Measurements from ENCODE around the gene CDC6.

DNA sequence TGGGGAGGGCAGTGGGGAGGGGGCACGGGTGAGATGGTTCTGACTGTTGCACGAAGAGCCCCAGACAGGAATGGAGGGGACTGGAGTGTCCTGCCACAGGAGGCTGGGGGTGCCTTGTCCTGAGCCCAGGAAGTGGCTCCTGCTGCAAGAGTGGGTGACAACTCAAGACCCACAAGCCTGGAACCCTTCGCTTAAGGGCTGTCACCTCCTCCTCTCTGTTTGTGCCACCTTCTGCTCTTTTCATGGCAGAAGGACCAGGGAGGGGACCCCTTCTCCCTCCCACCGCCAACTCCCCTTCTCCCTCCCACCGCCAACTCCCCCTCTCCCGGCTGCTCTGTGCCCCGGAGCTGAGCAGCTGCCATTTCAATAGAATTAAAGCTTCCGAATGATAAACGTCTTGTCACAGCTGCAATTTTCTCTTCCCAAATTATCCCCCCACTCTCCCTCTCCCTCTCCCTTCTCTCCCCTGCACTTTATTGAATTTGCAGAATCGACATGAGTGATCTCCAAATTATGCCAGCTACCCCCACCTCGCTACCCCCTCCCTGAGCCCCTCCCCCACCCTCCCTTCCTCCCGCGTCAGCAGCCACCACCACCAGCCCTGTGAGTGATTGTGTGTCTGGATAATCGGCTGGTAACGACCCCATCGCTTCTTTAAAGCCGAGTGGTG is 63.1 kb downstream of the CDC6 start:
- TF ChIP-seq, protein P1, sequence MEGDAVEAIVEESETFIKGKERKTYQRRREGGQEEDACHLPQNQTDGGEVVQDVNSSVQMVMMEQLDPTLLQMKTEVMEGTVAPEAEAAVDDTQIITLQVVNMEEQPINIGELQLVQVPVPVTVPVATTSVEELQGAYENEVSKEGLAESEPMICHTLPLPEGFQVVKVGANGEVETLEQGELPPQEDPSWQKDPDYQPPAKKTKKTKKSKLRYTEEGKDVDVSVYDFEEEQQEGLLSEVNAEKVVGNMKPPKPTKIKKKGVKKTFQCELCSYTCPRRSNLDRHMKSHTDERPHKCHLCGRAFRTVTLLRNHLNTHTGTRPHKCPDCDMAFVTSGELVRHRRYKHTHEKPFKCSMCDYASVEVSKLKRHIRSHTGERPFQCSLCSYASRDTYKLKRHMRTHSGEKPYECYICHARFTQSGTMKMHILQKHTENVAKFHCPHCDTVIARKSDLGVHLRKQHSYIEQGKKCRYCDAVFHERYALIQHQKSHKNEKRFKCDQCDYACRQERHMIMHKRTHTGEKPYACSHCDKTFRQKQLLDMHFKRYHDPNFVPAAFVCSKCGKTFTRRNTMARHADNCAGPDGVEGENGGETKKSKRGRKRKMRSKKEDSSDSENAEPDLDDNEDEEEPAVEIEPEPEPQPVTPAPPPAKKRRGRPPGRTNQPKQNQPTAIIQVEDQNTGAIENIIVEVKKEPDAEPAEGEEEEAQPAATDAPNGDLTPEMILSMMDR (IDR thresholded peaks at IDR 0.05) = no peak
- TF ChIP-seq POLR2A (IDR thresholded peaks at IDR 0.05) = no peak

Data from right lobe of liver (tissue), 4 donors.